Measurements from ENCODE around the gene HOXC4. TPM values are rescaled to one million over a fixed set of nuclear protein-coding genes. Genes with fewer than 3 reads are reported as not detected.

Gene HOXC4
- total and polyA plus RNA-seq, 2 donors (not counting 1 experiment from before 2014, with no cell fraction given) = 0.17 TPM

- no peaks in the 10 kb centered on the region for H3K36me3 ChIP-seq (ENCODE audit: control insufficient read depth, insufficient read depth, low read length)
- no peaks in the 10 kb centered on the region for H3K4me1 ChIP-seq (ENCODE audit: control insufficient read depth, extremely low read depth, insufficient read depth, low read length)
- H3K4me3 ChIP-seq (replicated peaks in 1 of 4; ENCODE audit: control extremely low read depth in 1 of 4, insufficient read depth in 1 of 4, low read depth in 3 of 4, low read length in 4 of 4) = no peak overlapping the region
- no peak for DNase-seq (ENCODE audit: low read depth in 2 of 2)
- peaks cover 19% of the 10 kb centered on the region for H3K27me3 ChIP-seq (ENCODE audit: control insufficient read depth, insufficient read depth, low read length)
- H3K9ac ChIP-seq (ENCODE audit: insufficient read depth, low read length) = no peak overlapping the region
- H2AFZ ChIP-seq (ENCODE audit: low read length) = no peak overlapping the region
- no peaks in the 10 kb centered on the region for H3K9me3 ChIP-seq (ENCODE audit: control insufficient read depth, insufficient read depth, low read depth, low read length)
- H3K27ac ChIP-seq (ENCODE audit: insufficient read depth, low read length) = no peak overlapping the region
- H4K20me1 ChIP-seq (ENCODE audit: control insufficient read depth, extremely low read depth, insufficient read depth, low read length) = no peaks in the 10 kb centered on the region
- no peak overlapping the region for H3K4me2 ChIP-seq (ENCODE audit: extremely low read depth, insufficient read depth, low read length)
- no peaks in the 10 kb centered on the region for H3K79me2 ChIP-seq (ENCODE audit: control insufficient read depth, insufficient read depth, low read length)
- TF ChIP-seq EZH2 (IDR thresholded peaks at IDR 0.05; ENCODE audit: low read length, missing control alignments) (no peak), CTCF (conservative IDR thresholded peaks at IDR 0.05 in 1 of 2, IDR thresholded peaks at IDR 0.05 in 1 of 2; ENCODE audit: low read depth in 1 of 2, low read length in 2 of 2) (no peak)
These were observed 2.4 kb upstream of the HOXC4 start for GRCh38 chr12:54051026-54051842.

GRCh38 chr12:54051874-54052437, 1.7 kb upstream of the HOXC4 start:
- Histone ChIP-seq H3K4me2 (ENCODE audit: extremely low read depth, insufficient read depth, low read length) (no peak overlapping the region), H3K79me2 (ENCODE audit: control insufficient read depth, insufficient read depth, low read length) (no peaks in the 10 kb centered on the region)
- TF ChIP-seq CTCF (conservative IDR thresholded peaks at IDR 0.05 in 1 of 2, IDR thresholded peaks at IDR 0.05 in 1 of 2; ENCODE audit: low read depth in 1 of 2, low read length in 2 of 2) = no peak
- TF ChIP-seq EZH2 (IDR thresholded peaks at IDR 0.05; ENCODE audit: low read length, missing control alignments) = no peak

GRCh38 chr12:54052438-54053002, 1.1 kb upstream of the HOXC4 start:
- Histone ChIP-seq H3K36me3 (ENCODE audit: control insufficient read depth, insufficient read depth, low read length) (no peaks in the 10 kb centered on the region), H2AFZ (ENCODE audit: low read length) (no peak overlapping the region), H3K4me2 (ENCODE audit: extremely low read depth, insufficient read depth, low read length) (no peak overlapping the region), H3K4me1 (ENCODE audit: control insufficient read depth, extremely low read depth, insufficient read depth, low read length) (no peaks in the 10 kb centered on the region), H4K20me1 (ENCODE audit: control insufficient read depth, extremely low read depth, insufficient read depth, low read length) (no peaks in the 10 kb centered on the region), H3K27me3 (ENCODE audit: control insufficient read depth, insufficient read depth, low read length) (peaks cover 8% of the 10 kb centered on the region), H3K4me3 (replicated peaks in 1 of 4; ENCODE audit: control extremely low read depth in 1 of 4, insufficient read depth in 1 of 4, low read depth in 3 of 4, low read length in 4 of 4) (no peak overlapping the region), H3K9ac (ENCODE audit: insufficient read depth, low read length) (no peak overlapping the region), H3K9me3 (ENCODE audit: control insufficient read depth, insufficient read depth, low read depth, low read length) (no peaks in the 10 kb centered on the region), H3K27ac (ENCODE audit: insufficient read depth, low read length) (no peak overlapping the region), H3K79me2 (ENCODE audit: control insufficient read depth, insufficient read depth, low read length) (no peaks in the 10 kb centered on the region)
- TF ChIP-seq CTCF (conservative IDR thresholded peaks at IDR 0.05 in 1 of 2, IDR thresholded peaks at IDR 0.05 in 1 of 2; ENCODE audit: low read depth in 1 of 2, low read length in 2 of 2) = no peak
- no peak for TF ChIP-seq EZH2 (IDR thresholded peaks at IDR 0.05; ENCODE audit: low read length, missing control alignments)
- DNase-seq (ENCODE audit: low read depth in 2 of 2) = peak in 1 of 2 donors; percentile 14

More at GRCh38 chr12:54051874-54052437, 1.7 kb upstream of the HOXC4 start:
- H2AFZ ChIP-seq (ENCODE audit: low read length) = no peak overlapping the region
- no peaks in the 10 kb centered on the region for H3K4me1 ChIP-seq (ENCODE audit: control insufficient read depth, extremely low read depth, insufficient read depth, low read length)
- no peaks in the 10 kb centered on the region for H4K20me1 ChIP-seq (ENCODE audit: control insufficient read depth, extremely low read depth, insufficient read depth, low read length)
- no peaks in the 10 kb centered on the region for H3K36me3 ChIP-seq (ENCODE audit: control insufficient read depth, insufficient read depth, low read length)
- H3K27ac ChIP-seq (ENCODE audit: insufficient read depth, low read length) = no peak overlapping the region
- no peak overlapping the region for H3K4me3 ChIP-seq (replicated peaks in 1 of 4; ENCODE audit: control extremely low read depth in 1 of 4, insufficient read depth in 1 of 4, low read depth in 3 of 4, low read length in 4 of 4)
- no peaks in the 10 kb centered on the region for H3K9me3 ChIP-seq (ENCODE audit: control insufficient read depth, insufficient read depth, low read depth, low read length)
- H3K27me3 ChIP-seq (ENCODE audit: control insufficient read depth, insufficient read depth, low read length) = peaks cover 14% of the 10 kb centered on the region
- no peak for DNase-seq (ENCODE audit: low read depth in 2 of 2)
- no peak overlapping the region for H3K9ac ChIP-seq (ENCODE audit: insufficient read depth, low read length)

All from fibroblast of lung (primary cell).